Astrocyte of the spinal cord (primary cell): ENCODE results near the gene ITGB7.
A peak's percentile ranks its signal among the peaks of the same experiment; 100 is the strongest.

ENCODE experiments used
- DNase-seq: peaks from one replicate; pipeline ENCODE4 v3.0.0; 2011; ENCODE audit warnings: low read depth, low spot score
- H3K4me3 ChIP-seq: 2 replicates; pipeline ENCODE4 v1.5.1; 2011; ENCODE audit warnings: low read depth, mild to moderate bottlenecking, low read length, moderate library complexity
- CTCF ChIP-seq: IDR thresholded peaks from 2 replicates; pipeline ENCODE4 v1.5.1; 2012; ENCODE audit warnings: low read depth, mild to moderate bottlenecking, low read length, inconsistent platforms
- in situ Hi-C: cut with HindIII; loops from 2 replicates; pipeline ENCODE4 v1.10.0; 2017; ENCODE audit warnings: low sequenced_read_pairs

The ITGB7 gene

GRCh38 chr12:53222170-53222721 lies 15.2 kb upstream of the ITGB7 start:
- in situ Hi-C loops, result no loop called here
- H3K4me3 ChIP-seq, result peak overlapping the region; percentile 26
- no peak for DNase-seq
- TF ChIP-seq CTCF, result no peak

- in situ Hi-C loops, result no loop called here
- peak; percentile 57 for DNase-seq
- peak overlapping the region; percentile 43 for H3K4me3 ChIP-seq
- TF ChIP-seq CTCF, result peak; percentile 28
These were observed 14.4 kb upstream of the ITGB7 start for GRCh38 chr12:53221203-53222080.

- in situ Hi-C loops, result no loop called here
- DNase-seq, result peak; percentile 96
- no peak for TF ChIP-seq CTCF
- H3K4me3 ChIP-seq, result peak overlapping the region; percentile 57
These were observed 13.7 kb upstream of the ITGB7 start for GRCh38 chr12:53220694-53221202.

GRCh38 chr12:53219956-53220693 lies 13.1 kb upstream of the ITGB7 start:
- DNase-seq, result peak; percentile 82
- peak overlapping the region; percentile 57 for H3K4me3 ChIP-seq
- TF ChIP-seq CTCF, result no peak
- in situ Hi-C loops, result no loop called here

- peak overlapping the region; percentile 57 for H3K4me3 ChIP-seq
- TF ChIP-seq CTCF, result no peak
- peak; percentile 48 for DNase-seq
- in situ Hi-C loops, result no loop called here
These were observed 12.4 kb upstream of the ITGB7 start for GRCh38 chr12:53219292-53219955.
